Vagina (tissue), 2 donors: ENCODE results near the gene MEG3.

Source experiments
- POLR2AphosphoS5 ChIP-seq, 2 donors: sonication (generic); formaldehyde crosslinking; IDR thresholded peaks; one replicate each; pipeline ENCODE4 v1.9.0; 2017; ENCODE audit warnings: antibody characterized with exemption in 2 of 2, mild to moderate bottlenecking in 2 of 2, low read depth in 1 of 2; ENCODE audit not compliant: insufficient read depth in 1 of 2
- TF ChIP-seq, protein P1 (sequence below), 3 experiments: fragments of 450-650 bp in 2 of 3; fragments of 200-600 bp in 1 of 3; sonication (generic) in 1 of 3; IDR thresholded peaks; one replicate each; pipeline ENCODE4 v1.5.1; 2017 to 2019; ENCODE audit warnings: antibody characterized with exemption in 3 of 3, mild to moderate bottlenecking in 2 of 3, moderate library complexity in 2 of 3

DNA sequence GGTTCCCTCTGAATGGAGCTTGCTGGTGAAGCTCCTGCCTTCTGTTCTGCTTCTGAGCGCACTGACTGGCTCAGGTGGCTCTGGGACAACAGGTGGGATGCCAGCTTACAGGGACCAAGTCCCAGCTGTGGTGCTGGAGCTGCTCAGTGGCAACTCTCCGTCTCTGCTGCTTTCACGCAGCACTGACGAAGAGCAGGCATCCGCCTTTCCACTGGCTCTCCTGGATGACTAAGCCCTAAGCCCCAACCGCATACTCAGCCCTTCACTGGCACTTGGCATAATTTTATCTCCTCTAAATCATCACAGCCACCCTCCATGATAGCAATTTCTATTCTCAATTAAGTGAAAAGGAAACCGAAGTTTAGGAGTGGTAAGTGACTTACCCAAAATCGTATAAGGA is 81.3 kb downstream of the MEG3 start:
- no peak for TF ChIP-seq POLR2AphosphoS5 (IDR thresholded peaks at IDR 0.05; ENCODE audit: insufficient read depth in 1 of 2, low read depth in 1 of 2)
- TF ChIP-seq, protein P1, sequence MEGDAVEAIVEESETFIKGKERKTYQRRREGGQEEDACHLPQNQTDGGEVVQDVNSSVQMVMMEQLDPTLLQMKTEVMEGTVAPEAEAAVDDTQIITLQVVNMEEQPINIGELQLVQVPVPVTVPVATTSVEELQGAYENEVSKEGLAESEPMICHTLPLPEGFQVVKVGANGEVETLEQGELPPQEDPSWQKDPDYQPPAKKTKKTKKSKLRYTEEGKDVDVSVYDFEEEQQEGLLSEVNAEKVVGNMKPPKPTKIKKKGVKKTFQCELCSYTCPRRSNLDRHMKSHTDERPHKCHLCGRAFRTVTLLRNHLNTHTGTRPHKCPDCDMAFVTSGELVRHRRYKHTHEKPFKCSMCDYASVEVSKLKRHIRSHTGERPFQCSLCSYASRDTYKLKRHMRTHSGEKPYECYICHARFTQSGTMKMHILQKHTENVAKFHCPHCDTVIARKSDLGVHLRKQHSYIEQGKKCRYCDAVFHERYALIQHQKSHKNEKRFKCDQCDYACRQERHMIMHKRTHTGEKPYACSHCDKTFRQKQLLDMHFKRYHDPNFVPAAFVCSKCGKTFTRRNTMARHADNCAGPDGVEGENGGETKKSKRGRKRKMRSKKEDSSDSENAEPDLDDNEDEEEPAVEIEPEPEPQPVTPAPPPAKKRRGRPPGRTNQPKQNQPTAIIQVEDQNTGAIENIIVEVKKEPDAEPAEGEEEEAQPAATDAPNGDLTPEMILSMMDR (IDR thresholded peaks at IDR 0.05): no peak
